GM12865 (cell line): ENCODE data around the gene CDH4.

Experiments used
- DNase-seq: peaks from one replicate; pipeline ENCODE4 v3.0.0; 2010; ENCODE audit warnings: low read depth
- H3K4me3 ChIP-seq: 2 replicates; pipeline ENCODE4 v1.5.1; 2011; ENCODE audit warnings: mild to moderate bottlenecking, low read depth, low read length, control low read depth
- TF ChIP-seq, protein P1 (sequence below): IDR thresholded peaks from 2 replicates; pipeline ENCODE4 v1.5.1; 2011; ENCODE audit warnings: low read length, control low read depth, low read depth, inconsistent platforms; ENCODE audit not compliant: insufficient read depth; ENCODE audit errors: missing control alignments

The CDH4 gene

DNA sequence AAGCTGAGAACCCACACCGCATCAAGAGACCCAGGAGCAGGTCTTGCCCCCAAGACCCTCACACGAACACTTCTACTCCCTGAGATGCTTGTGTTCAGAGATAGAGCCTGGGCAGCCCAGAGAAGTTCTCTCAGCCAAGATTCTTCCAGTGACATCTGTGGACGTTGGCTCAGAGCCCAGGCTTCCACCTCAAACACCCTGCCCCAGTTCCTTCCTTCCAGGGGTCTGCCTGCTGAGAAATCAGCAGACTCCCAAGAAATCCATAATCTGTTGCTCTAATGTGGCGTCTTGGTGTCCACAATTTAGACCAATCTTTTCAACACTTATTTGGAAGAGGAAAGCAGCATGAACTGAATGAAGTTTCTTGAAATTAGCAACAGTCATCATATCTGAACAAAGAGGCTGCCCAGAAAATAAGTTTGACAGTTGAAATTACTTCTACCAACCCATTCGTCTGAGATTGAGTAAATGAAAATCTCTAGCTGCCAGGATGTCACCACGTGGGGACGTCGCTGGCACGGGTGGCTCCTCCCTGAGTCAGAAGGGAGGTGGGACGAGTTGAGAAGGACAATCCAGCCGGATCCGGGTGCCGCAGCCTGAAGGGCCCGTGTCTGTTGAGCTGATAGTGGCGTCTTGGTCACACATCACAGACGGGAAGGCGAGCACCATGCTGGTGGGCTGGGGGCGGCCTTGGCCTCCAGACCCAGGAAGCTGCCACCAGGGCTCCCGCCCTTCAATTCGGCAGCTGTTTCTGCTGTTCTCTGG lies 412.7 kb downstream of the CDH4 start:
- TF ChIP-seq, protein P1, sequence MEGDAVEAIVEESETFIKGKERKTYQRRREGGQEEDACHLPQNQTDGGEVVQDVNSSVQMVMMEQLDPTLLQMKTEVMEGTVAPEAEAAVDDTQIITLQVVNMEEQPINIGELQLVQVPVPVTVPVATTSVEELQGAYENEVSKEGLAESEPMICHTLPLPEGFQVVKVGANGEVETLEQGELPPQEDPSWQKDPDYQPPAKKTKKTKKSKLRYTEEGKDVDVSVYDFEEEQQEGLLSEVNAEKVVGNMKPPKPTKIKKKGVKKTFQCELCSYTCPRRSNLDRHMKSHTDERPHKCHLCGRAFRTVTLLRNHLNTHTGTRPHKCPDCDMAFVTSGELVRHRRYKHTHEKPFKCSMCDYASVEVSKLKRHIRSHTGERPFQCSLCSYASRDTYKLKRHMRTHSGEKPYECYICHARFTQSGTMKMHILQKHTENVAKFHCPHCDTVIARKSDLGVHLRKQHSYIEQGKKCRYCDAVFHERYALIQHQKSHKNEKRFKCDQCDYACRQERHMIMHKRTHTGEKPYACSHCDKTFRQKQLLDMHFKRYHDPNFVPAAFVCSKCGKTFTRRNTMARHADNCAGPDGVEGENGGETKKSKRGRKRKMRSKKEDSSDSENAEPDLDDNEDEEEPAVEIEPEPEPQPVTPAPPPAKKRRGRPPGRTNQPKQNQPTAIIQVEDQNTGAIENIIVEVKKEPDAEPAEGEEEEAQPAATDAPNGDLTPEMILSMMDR = no peak
- DNase-seq = no peak
- no peak overlapping the region for H3K4me3 ChIP-seq

DNA sequence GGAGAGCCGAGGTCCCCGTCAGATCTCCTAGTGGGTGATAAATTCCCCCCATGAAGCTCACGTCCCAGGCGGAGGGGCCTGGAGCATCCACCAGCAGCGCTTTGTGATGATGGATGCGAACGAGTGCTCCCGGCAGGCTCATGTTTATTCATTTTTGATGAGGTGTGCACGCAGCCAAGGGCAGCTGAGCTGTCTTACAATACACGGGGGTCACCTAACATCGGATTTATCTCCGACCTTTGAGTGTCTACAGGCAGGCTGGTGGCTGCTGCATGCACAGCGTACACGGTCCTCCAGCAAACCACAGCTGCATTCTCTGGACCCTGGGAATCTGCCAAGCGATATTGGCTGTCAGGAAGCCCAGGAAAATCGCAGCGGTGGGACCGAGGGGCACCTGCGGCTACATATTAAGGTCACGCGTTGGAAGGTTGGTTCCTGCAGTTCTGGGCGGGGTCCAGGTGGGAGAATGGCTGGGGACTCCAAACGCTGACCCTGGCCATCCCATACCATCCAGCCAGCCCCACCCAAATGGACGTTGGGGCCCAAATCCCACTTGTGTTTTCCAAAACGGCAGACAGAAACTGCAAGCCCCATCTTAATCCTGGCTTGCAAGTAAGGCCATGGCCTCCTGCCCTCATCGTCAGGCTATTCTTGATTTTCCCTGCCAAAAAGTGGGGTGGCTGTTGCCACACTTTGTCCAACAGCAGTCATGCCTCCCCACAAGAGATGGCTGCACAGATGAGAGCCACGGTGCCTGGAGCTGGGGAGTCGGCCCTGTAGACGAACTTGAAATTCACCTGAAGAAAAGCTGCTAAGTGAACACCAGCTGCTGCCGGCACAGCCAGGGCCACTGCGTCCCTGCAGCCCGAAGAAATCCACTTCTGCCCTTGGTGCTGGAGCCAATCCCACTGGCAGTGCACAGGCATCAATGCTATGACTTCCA lies 413.7 kb downstream of the CDH4 start:
- no peak overlapping the region for H3K4me3 ChIP-seq
- TF ChIP-seq, protein P1 = no peak
- no peak for DNase-seq

DNA sequence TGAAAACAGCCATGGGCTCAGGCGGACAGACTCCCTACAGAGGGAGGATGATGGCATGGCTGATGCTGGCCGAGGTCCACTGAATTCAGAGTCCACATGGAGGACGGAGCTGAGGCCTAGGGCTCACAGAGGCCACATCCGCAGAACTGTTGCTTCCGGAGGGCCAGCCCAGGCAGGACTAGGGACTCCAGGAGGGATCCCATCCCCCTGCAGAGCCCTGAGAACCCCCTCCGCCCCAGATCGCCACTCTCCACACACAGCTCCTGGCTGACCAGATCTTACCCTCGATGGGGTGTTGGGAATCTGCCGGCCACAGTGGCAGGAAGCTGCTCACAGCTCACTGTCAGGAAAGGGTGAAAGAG lies 414.4 kb downstream of the CDH4 start:
- TF ChIP-seq, protein P1 = no peak
- H3K4me3 ChIP-seq = no peak overlapping the region
- no peak for DNase-seq

DNA sequence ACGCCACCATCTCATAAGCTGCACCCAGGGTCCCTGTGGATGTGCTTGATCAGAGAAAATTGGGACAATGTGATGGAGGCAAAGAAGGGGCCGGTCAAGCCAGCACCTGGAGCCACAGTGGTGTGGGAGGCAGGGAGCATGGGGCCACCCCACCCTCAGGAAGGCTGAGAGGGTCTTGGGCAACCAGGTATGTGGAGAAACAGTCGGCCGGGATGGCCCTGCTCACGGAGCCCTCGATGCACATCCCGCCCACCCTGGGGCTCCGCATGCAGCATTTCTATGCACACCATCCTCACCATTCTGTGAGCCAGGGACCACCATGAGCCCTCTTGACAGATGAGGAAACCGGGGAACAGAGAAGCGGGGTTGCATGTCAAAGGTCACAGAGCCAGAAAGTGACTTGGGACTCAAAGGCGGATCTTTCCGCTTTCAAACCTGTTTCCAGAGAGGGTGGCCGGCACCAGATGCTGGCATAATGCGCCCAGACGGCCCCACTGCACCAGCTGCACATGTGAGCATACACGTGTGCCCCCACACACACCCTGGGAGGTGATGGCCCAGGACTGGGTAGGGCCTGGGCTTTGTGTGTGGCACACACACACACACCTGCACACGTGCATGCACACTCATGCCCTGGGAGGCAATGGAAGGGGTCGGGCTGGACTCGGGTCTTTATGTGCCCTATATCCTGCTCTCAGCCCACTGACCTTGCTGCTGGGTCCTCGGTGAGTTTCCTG lies 415.2 kb downstream of the CDH4 start:
- TF ChIP-seq, protein P1 = no peak
- no peak overlapping the region for H3K4me3 ChIP-seq
- no peak for DNase-seq

DNA sequence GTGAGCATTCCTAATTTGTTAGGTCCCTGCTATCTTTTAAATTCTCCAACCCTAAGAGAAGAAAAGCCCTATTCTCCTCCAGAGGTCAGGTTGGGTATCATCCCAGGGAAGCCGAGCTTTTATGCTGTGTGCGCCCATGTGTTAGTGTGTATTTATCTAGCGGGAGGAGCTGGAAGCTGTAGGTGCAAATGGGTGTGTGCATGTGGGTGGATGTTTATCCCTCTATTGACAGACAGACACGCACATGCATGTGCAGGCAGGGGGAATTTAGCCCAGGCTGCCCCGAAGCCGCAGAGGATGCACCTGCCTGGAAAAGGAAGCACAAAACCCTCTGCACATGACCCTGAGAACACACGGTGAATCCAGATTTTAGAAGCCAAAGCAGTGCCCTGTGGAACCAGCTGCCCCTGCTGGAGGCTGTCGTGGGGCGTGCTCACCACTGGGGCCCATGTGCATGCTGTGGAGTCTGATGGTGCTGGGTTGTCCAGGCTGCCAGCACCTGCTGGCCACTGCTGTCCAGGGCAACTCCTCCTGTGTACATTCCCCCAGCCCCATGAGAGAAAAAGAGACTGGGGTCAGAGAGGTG lies 416.1 kb downstream of the CDH4 start:
- no peak for DNase-seq
- no peak overlapping the region for H3K4me3 ChIP-seq
- TF ChIP-seq, protein P1 = no peak

DNA sequence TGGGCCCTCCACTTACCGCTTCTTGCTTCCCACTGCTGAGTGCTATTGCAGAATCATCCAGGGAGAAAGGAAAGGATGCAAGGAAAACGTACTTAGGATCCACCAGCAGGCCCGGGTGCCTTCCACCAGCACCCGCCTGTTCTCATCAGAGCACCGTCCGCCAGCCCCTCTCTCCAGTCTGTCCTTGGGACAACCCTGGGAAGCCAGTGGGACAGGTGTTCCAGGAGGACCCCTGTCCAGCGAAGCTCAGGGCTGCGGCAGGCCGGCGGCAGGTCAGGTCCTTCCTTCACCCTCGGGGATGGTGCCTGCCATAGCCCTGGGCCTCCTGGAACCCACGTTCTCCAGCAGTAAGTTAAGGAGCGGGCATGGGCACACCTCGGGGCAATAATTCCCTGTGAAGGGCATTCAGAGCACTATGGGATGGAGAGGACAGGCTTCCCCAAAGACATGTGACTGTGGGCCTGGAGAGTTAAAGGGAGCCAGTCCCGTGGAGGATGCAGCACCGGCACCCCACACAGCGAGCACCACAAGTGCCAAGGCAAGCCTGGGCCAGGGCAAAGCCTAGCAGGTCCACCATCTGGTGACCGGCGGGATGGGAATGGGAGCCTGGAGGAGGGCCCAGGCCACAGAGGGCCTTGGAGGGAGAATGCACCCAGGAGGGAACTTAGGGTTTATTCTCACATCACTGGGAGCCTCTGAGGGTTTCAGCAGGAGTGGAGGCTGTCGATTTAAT lies 416.9 kb downstream of the CDH4 start:
- H3K4me3 ChIP-seq = no peak overlapping the region
- DNase-seq = no peak
- TF ChIP-seq, protein P1 = no peak
